Stimulated activated CD4-positive, alpha-beta T cell treated with anti-CD3 and anti-CD28 coated beads, Interleukin-15, amount 100 ng/mL, for 1 hour (primary cell): Measurements from ENCODE around the gene THSD4.

Experiments used
- DNase-seq, 2 donors: peaks; one replicate each; pipeline ENCODE4 v3.0.0-alpha.2; 2020; ENCODE audit warnings: low read depth in 1 of 2, low spot score in 1 of 2

The THSD4 gene

DNA sequence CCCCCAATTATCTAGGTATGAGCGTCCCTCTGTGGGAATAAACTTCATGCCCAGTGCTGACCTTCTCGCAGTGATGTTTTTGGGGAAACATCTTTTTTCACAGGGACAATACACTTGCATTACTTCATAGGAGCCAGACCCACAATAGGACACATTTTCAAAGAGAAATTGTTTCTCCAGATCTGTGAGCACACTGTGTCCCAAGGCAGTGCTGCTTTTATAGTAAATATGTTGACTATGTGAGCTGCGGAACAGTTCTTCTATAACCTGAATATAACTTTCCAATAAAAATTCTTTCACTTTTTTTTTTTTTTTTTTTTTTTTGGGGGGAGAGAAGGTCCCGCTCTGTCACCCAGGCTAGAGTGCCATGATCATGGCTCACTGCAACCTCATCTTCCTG is 17.4 kb upstream of the THSD4 start:
- no peak for DNase-seq

DNA sequence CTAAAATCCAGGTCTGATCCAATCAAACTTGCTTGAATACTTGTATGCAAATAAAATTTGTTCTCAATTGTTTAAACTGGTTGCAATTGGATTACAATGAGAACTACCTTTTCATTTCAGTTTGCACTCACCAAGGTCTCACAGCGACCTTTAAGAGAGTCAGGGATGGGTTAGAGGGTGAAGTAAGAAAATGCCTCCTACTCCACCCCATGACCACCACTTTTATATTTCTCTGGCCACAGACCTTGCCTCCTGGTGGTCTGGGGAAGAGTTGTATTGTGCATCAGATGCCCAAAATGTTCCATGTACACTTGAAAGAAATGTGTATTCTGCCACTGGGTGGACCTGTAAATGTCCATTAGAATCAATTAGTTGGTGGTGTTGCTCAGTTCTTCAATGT is 16.4 kb upstream of the THSD4 start:
- no peak for DNase-seq

DNA sequence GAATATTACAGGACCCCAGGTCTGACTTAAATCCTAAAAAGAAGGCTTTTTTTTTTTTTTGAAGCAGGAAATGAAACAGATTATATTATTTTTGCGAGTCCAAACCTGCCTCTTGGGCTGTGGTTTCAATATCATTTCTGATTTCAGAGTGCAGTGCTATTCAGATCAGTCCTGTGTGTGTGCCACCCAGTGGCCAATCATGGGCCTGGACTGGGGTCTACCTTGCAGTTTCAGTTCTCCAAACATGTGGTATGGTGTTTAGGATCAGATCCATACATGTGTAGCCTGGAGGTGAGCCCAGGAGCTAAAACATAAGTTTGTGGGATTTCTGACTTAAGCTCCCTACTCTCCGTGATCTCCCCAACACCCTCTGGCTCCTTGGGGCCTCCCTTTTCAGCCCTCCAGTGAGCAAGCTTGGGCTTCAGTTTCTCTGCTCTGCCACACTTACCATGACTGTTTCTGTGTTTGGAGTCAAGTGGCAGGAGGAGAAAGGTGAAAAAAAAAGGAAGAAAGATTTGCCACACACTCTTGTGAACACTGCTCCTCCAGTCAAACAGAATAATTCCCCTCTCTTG is 12.1 kb upstream of the THSD4 start:
- DNase-seq = no peak

DNA sequence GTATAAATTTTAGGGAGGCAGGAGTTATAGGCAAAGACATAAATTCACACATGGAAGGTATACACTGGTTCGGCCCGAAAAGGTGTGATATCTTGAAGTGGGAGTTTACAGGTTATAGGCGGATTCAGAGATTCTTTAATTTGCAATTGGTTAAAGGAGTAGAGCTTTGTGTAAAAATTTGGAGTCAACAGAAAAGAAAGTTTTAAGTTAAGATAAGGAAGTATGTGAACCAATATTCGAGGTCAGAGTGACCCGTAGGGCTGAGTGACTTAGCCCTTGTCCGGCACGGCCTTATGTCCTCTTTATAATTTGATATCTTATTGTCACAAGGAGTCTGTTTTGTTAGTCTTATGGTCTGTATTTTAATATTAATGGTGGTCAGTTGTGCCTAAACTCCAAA is 10.6 kb upstream of the THSD4 start:
- no peak for DNase-seq

DNA sequence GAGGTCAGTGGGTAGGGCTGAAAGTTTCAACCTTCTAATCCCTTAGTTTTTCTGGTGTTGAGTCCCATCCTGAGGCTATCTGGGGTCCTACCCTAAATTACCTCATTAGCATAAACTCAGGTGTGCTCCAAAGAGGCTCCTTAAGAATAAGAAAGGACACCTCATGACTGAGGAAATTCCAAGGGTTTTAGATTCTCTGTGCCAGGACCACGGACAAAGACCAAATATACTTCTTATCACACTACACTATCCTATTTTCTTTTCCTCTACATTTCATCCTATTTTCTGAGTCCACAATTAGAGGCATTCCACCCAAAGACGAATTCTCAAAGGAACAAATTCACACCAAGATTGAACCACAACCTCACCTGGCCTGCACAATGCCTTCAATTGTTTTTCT is 9.8 kb upstream of the THSD4 start:
- no peak for DNase-seq

DNA sequence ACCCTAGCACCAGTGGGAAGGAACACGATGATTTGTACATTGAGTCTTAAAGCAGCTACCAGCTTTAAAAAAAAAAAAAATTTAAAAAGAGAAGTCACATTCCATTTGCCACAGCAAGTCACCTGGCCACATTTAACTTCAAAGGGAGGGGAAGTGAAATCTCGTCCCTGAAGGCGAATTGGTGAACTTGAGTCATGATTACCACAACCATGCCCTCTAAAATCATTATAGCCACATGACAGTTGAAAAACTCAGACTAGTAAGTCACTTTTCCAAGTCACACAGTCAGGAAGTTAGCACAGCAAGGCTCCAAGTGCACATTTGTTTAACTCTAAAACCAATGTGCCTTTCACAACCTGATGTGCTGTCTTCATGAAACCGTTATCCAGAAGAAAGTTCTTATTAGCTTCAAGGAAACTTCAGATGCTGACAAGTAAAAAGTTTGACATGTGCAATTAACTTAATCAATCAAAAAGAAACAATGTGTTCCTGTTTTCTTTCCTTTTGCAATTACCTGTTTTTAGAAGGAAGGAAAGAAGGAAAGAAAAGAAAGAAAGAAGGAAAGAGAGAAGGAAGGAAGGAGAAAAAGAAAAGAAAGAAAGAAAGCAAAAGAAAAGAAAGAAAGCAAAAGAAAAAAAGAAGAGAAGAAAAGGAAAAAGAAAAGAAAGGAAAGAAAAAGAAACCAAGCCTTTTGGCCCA is 8.3 kb upstream of the THSD4 start:
- no peak for DNase-seq

DNA sequence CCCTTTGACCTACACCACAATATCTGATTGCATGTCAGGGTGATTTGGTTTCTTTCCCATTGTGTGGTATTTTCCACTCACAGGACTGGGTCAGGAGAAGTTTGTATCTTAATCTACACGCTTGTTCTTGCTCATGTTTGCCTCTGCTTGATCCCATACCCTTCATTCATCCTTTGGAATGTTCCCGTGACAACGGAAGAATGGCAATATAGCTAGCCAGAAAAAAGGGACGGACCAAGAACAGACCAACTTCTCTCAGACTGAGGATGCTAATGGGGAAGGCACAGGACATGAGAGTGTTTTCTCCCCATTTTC is 7.8 kb upstream of the THSD4 start:
- DNase-seq = no peak

DNA sequence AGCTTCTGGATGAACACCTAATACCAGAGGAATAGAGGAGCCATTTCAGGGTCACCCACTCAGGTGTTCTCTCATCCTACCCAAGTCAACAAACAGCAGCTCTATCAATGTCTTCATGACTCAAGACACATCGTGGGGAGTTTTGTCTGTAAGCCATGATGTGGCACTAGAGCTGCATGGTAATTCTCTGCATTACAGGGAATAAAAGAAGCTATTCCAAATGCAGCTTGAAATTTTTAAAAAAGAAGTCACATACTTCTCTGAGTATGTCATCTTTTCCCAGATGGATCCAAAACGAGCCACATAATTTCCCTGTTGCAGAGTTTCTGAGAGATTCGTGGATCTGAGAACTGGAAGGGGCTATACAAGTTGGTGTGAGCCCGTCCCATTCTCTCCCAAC is 6.1 kb upstream of the THSD4 start:
- no peak for DNase-seq

DNA sequence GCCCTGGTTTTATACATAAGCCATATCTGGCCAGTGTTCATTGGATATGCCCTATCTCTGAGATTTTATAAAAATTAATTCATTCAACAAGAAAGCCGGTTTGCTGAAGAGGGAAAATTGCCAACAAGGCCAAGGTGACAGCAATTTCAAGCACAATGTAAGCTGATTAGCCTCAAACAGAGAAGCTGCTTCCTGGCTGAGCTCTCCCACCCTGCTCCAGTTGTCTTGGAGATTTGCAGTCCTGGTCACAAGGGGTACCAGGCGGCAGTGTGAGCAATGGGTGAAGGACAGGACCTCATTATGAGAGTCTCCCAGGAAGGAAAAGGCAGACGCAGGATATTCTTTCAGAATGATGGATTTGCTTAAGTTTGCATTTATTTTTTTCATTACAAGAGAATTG is 5.4 kb upstream of the THSD4 start:
- DNase-seq = no peak

DNA sequence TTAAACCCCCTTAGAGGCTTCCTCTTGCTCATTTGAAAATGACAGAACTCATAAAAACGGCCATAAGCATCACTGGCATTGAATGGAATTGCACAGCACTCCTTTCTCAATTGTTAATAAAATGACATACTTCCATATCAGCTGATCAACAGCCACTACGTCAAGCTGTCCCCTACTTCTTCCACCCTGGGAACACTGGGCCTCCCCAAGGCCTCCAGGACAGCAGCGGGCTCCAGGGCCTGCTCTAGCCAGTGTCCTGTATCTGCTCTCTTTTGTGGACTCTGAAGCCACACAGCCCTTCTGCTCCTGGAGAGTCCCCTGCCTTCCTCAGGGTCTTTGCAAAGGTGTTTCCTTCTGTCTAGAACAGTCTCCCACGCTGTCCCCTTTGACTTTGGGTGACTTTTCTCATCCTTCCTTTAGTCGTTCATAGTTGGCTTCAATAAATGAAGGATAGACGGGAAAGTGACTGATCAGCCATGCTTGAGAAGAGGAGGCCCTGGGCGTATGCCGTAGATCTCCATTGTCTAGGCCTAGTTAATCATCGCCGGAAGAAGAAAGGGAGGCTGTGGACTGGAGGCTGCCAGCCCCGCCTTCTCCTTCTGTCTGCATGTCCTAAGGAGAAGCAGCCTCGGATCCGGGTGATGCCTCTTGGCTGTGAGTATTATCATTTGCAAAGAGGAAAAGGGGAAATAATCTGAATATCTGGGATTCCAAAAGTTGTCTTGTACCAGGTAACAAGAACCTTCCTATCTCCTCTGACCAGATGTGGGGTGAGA is 4.7 kb upstream of the THSD4 start:
- no peak for DNase-seq

DNA sequence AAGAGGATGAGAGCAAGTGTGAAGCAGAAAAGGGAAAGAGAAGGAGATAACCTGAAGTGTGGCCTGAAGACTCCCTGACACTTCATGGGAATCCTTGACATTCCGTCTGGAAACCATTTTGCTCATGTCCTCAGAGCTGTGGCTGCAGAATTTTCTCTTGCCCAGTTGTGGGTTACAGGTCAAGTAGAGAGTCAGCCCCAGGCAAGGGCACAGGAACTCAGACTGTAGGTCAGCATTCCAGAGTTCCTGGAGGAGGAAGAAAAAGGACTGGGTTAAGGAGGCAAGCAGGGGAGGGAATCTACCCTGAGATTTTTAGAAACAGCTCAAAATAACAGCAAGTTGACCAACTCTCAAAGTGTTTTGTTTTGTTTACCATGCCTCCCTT is 4.1 kb upstream of the THSD4 start:
- DNase-seq = no peak

DNA sequence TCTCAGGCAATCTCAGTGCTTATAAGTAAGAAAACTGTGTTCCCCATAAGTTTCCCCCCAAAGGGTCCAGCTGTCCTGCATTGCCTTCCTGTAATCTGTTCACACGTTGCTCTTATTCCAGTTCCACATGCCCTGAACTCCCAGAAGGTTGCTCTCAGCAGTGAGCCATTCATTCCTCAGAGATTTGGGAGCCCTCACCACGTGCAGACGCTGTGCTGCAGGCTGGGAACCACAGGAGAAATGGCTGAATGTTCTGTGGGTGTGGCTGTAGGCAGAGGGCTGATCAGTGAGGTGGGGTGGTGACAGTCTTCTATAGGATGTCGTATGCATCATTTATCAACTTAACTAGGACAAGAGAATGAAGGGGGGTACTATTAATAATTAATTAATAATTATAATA is 3.3 kb upstream of the THSD4 start:
- no peak for DNase-seq

DNA sequence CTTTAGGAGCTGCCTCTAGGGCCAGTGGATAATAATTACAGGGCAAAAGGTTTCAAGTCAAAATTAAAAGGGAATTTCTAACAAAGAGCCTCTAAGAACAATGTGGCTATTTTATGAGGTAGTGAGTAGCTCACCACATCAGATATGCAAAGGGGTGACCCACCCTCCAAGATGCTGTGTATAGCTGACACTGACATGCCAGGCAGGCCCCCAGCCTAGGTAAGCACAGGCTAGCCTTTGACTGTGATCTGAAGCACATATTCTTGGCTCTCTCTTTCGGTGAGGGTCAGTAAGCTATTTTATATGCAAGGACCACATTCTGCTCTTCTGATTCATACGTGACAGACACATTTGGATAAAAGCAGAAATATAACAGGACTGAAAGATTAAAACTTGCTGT is 2.8 kb upstream of the THSD4 start:
- DNase-seq = no peak

DNA sequence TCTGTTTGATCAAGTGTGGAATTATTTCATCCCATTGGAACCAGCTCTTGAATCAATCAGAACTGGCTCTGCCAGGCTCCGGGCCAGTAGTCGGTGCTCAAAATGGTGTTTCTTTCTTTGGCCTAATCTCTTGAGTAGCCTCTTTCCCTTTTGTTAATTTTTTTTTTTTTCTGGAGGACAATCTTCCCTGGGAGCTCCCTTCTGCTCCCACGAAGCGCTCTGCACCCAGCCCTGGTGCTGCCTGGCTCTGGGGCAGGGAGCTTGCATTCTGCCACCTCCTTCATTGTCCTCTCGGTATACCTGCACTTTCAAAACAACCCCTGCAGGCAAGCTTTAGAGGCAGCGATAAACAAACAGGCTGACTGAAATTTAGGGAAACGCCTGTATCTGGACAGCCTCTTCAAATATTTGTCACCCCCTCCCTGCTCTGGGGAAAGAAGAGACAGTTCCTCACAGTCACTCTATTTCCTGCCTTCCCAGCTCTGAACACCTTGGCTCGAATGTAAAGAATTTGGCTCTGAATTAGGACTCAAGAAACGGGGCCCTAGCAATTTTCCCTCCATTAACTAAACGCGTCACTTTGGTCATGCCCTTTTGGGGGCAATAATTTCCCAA is 1.1 kb upstream of the THSD4 start:
- DNase-seq = no peak

DNA sequence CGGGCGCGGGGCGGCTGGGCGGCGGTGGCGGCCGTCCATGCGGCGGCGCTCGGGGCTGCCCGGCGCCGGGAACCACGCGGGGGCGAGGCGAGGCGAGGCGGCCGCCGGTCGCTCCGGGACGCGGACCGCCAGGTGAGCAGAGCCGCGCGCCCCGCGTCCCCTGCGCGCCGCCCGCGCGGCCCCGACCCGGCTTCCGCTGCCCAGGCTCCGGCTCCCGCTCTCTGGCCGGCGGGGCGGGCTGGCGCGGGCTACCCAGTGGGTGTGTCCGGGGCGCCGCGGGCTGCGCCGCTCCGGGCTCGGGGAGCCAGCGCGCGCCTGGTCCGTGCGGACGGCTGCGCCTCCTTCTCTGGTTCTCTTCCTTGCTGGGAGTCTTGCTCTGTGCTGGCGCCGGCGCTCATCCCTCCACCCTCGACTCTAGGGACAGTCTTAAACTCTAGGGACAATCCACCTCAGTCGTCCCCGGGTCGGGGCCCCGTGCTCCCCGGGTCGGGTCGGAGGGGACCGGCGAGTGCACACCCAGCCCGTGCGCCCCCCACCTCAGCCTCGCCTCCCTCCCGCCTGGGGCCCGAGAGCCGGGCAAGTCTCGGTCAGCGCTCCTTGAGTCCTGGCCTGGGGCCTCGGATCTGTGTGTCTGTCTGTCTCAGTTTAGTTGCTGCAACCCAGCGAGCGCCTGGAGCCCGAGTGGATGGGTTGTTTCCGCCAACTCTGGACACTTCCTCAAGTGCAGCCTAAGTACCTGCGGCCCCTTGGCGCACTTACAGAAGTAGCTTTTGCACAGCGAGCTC is 488 bp downstream of the THSD4 start:
- no peak for DNase-seq

DNA sequence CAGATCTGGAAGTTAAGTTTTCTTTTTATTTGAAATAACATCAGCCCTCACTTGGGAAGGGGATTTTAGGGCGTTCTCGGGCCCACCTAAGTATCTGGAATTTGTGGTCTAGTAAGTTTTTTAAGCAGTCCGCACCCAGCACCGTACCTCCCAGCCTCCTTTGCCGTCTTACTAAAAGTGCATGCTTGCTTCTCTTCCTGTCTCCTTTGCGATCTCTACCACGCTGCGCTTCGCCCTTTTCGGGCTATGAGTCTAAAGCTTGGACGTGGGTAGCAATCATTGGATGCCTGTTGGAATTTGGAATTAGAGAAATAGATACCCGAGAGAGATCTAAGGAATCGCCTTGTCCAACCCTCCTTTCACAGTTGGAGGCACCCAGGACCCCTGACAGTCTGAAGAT is 1.1 kb downstream of the THSD4 start:
- DNase-seq = no peak

DNA sequence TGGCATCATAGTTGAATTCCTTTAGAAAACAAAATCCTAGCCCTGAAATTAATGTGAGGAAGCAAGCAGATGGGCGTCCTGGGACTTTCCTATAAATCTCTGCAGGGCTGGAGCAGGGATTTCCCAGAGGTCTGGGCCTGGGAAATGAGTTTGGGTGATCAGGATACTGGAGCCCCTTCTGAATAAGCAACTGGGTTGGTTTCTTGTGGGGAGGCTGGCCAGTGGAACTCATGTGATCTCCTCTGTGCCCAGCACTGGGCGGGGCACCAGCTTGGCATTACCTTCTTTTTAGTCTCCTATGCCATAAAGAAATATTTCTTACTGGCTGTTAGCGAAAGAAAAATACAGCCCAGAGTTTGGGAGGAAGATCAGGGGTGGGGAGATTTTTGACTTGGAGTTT is 1.7 kb downstream of the THSD4 start:
- no peak for DNase-seq

DNA sequence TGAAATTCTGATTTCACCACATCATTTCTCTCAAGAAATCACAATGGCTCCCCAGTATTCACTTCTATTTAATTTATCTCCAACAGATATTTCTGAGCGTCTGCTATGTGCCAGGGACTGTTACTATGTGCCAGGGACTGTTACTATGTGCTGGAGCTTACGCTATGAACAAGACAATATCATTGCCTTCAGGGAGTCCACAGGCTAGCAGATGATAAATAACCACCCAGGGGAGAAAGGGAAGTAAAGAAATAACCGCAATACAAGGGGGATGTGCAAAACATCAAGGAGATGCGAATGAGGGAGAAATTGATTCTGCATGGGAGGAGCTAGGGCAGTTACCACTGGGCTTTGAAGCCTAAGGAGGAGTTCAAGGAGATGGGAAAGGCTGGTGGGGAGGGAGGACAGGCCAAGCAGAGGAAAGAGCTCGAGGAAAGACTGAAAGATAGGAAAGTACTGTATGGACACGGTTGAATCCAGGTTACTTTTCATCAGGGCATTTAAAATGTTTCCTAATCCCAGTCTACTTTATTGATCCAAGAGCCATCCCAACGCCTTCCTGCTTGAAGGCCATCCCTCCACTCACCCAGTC is 2.5 kb downstream of the THSD4 start:
- DNase-seq = no peak

DNA sequence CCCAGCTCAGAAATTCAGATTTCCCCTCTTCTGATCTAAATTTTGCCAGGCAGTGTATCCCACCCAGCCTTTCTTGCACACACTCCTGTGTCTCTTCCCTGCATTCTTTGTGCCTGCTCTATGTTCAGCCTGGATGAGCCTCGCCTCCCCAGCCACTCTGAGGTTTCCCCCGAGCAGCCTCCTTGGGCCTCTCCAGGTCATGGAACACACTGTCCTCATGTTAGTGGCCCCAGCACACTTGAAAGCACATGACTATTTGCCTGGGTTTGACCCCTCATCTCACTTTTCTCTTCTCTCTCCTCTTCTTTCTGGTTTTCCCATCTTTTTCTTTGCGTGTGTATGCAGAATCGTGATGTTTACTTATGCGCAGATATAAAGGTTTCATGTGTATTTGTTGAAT is 3.1 kb downstream of the THSD4 start:
- no peak for DNase-seq

DNA sequence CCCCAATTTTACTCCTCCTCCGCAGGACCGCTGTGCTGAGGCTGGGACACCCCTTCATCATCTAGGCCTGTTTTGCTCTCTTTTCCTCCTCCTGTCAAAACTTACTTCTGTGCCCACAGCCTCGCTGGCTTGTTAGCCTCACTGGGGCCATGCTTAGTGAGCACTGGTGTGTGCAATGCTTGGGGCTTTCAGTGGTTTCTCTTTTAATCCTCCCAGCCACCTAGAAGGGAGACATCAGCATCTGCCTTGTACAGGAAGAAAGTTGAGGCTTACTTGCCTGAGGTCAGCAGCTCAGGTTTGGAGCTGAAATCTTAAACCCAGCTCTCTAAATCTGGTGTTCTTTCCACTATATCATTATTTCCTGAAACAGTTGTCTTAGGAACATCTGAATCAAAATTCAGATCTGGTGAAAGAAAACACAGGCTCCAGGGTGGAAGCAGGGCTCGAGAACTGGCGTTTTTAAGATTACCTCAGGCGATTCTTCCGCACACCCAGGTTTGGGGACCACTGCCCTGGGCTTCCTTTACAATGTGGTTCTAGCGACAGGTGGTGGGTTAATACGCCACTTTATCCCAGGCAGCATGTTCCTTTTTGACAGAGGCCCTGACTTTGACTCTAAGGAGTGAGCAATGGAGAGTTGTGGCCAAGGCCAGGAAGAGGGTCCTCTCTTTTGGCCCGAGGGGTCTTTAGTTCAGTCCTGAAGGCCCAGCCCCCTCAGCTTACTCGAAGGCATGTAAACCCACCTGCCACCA is 3.8 kb downstream of the THSD4 start:
- no peak for DNase-seq
